ENCODE results near the gene FOXC1.
A peak's percentile ranks its signal among the peaks of the same experiment; 100 is the strongest.

The FOXC1 gene

DNA sequence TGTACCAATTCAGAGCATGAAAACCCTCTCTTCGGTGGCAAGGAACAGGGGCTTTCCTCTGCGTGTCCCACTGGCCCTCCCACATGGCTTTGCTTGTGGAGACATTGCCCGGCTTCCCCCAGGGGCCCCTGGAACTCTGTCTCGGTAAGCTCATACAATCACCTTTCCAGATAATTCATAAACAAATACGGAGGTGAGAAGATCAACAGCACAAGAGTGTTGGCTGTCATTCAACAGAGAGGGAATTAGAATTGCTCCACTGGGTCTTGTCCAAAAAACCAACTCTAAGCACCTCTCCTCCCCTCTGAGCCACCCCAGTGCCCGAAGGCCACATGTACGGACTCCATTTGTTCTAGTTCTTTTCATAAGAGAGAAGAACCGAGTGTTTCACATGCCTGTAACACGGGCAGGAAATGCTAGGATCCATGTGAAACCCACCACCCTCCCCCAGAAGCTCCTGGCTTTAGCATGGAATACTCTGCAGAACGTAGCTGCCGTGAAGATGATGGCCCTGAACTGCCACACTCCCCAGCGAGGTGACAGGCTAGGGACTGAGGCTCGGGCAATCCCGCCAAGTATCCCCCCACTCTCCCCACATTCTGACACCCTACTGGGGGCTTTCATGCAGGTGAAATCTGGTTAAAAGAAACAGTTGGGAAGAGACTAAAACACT is 24.6 kb upstream of the FOXC1 start:
- DNase-seq = no peak

DNA sequence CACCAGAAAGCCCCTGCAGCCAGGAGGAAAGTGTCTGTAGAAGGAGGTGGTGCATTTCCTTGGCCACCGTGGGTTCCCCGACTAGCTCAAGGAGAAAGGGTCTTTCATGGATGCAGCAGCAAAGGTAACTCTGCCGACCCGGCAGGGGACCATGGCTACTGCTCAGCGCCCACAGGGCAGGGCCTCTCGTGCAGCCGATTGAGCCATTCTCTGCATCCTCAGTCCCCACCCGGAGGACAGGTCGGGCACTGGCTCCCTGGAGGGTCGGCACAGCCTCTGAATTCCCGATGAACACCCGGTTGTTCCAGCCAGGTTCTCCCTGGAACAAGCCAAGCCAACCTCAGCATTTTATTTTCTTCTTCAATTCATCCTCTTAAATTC is 24.1 kb upstream of the FOXC1 start:
- no peak for DNase-seq

DNA sequence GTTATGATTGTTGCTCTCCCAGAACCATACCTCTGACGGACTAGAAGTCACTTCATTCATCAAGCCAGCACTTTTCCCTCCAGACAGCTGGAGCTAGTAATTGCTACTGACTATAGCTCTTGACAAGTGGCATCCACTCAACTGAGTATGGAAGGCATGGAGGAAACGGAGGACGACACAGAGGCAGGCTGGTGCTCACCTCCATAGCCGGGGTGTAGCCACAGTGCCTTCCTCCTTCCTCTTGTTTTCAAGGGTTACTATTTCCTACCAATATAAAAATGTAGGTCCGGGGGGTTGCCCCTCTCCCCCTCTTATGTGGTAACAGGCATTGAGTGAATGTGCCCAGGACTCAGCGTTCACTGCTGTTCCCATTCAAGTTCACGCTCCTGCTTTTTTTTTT is 23.5 kb upstream of the FOXC1 start:
- no peak for DNase-seq

DNA sequence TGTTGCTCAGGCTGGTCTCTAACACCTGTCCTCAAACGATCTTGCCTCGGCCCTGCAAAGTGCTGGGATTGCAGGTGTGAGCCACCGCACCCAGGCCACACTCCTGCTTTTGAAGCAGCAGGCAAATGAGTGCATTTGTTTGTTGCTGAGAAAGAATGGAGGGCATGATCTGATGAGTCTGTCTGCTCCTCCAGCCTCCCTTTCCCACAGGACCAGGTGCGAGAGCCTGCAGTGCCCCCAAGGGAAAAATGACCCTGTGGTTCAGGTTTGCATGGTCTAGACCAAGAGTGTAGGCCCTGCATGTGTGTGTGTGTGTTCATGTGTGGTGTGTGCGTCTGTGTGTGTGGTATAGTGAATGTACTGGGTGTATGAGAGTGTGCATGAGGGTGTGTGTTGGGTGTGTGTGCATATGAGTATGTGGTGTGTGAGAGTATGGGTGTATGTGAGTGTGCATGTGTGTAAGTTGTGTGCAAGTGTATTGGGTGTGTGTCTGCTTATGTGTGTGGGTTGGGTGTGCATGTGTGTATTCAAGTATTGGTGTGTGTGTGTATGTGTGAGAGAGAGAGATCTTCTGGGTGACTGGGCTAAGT is 22.8 kb upstream of the FOXC1 start:
- DNase-seq = no peak

DNA sequence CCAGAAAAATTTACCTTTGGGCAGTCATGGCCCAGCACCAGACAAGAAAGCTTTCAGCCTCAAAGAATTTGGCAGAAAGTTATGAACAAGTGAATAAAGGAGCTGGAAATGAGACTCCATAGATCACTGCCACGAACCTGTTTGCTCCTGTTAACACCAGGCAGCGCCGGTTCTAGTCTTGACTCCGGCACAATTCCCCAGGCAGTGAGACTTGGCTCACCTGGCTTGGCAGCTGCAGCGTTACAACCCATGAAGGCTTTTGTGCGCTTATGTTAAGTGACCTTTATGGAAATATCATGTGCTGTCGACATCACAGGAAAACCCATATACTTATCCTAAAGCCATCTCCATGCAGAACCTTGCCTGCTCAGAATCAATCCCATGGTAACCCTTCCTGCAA is 22.2 kb upstream of the FOXC1 start:
- no peak for DNase-seq

DNA sequence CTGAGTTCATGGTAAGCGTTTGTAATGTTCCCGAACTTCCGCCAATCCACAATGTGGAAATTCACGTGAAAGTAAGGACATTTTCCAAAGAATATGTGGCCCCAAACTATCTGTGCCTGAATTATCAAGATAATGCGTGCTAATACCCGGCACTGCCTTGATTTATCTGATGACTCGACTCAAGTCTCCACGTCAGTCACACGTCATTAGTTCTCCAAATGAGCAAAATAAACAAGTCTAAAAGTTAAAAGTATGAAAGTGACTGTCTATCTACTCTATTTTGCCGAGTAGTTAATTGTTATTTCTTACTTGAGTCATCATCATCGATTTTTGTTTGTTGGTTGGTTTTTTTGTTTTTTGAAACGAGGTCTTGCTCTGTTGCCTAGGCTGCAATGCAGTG is 21.7 kb upstream of the FOXC1 start:
- no peak for DNase-seq

DNA sequence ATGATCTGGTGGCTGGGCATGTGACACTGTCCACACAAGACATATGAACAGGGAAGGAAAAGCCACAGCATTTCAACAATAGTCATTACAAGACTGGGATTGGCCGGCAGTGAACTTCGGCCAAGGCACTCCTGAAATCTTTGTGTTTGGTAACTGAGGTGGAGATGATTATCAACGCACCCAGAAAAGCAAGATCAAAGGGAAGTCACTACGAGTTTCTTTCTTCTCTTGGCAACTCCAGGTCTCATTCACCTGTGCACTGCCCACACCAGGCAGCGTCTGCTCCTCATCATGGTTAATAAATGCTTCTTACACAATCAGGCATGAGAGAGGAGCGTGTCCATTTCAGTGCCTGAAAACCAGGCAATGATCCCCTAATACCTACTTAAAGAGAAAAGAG is 20.5 kb upstream of the FOXC1 start:
- DNase-seq = no peak

DNA sequence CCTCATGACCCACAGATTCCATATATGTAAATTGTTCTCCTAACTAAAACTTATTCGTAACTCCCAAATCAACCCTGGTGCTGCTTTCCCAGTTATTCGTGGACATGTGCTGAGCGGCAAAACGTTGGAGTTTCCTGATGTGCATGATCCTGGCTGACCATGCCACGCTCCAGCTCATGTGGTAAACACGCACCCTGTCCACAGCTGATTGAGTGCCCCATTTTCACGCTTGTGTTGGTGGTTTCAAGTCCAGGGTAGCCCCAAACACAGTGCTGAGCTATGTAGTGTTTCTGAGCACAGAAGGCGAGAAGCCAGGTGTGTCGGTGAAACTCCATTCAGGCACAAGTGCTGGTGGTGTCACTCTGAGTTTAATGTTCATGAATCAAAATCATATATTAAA is 19.1 kb upstream of the FOXC1 start:
- DNase-seq = no peak

DNA sequence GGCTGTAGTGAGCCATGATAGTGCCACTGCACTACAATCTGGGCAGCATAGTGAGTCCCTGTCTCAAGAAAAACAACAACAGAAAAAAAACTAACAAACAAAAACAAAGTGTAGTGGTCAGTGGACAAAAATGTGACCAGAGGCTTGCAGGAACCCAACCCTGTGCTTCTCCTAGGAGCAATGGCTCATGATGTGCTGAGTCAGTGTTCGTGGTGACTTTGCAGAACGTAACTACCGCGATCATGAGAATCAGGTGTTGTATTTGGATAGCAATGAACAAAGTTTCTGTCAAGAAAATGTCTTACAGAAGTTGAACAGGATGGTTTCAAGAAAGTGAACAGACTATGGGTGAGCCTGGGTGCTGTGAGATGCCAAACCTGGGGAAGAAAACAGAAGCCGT is 18.5 kb upstream of the FOXC1 start:
- DNase-seq = no peak

DNA sequence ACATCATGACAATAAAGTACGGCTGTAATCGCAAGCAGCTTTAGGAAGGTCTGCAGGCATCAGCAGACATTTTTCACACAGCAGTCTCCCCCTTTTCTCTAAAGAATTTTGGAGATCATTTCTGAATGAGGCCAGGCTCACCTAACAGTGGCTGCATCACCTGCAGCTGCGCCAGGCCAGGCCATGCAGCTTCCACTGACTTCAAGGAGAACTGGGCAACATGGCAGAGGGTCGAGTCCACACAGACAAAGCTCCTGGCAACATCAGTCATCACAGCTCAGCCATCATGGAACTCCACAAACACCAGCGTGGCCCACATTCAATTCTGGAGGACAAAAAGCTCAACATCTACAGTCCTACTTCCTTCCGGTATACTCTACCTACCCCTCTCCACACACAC is 17.8 kb upstream of the FOXC1 start:
- DNase-seq = no peak

DNA sequence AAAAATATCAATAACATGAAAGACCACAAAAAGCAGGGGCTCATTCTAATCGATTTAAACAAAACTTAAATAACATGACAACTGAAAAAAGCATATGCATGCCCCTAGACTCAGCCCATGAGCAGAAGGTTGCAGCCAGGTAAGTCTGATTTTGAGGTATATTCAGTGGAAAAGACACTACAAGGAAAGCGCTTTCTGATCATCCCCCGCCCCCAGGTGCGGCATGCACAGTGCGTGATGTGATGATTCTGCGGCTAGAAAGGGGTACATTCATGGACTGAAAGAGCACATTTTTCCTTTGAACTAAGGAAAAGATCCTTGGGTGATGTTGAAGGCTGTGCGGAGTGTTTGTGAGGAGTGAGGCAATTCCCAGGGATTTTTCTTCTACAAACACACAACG is 16.9 kb upstream of the FOXC1 start:
- no peak for DNase-seq

DNA sequence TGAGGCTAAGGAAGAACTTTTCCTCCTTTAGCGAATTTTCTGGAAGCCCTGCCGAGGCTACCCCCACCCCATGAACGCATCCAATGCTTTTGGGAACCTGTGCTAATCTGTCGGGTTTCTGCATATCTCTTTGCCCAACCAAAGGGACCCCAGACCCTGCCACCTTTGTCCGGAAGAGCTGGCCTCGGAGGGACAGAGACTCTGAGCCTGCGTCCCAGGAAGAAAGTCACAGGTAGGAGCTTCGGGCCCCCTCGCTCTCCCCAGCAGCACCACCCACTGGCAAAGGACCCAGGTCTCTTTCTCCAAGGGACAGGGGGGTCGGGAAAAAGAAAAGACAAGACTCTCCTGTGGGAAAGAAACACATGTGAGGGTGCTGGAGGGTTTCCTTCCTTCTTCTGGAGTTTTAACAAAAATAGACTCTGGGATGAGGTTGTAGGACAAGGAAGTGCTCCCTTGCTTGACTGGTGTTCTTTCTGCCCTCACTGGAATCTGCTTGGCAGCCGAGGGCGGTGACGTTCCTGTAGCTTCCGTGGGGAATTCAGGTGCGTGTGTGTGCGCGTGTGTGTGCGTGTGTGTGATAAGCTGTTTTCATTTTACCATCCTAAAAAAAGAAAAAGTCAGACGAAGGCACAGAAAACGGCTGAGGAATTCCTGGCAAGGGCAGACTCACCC is 16.3 kb upstream of the FOXC1 start:
- DNase-seq = no peak

DNA sequence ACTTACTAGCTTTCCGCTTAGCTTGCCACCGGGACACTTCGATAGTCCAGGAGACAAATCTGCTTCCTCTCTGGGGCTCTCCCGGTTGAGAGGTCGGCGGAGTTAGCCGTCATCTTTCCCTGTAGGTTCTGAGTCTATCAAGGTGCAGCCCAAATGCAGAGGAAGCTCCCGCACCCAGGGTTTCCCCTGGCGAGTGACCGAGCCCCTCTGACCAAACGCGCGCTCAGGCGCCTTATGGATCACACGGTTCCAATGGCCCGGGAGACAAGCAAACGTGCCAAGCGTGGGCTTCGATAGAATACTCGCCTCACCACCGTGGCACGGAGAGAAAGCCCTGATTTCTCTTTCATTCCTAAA is 15.8 kb upstream of the FOXC1 start:
- no peak for DNase-seq

DNA sequence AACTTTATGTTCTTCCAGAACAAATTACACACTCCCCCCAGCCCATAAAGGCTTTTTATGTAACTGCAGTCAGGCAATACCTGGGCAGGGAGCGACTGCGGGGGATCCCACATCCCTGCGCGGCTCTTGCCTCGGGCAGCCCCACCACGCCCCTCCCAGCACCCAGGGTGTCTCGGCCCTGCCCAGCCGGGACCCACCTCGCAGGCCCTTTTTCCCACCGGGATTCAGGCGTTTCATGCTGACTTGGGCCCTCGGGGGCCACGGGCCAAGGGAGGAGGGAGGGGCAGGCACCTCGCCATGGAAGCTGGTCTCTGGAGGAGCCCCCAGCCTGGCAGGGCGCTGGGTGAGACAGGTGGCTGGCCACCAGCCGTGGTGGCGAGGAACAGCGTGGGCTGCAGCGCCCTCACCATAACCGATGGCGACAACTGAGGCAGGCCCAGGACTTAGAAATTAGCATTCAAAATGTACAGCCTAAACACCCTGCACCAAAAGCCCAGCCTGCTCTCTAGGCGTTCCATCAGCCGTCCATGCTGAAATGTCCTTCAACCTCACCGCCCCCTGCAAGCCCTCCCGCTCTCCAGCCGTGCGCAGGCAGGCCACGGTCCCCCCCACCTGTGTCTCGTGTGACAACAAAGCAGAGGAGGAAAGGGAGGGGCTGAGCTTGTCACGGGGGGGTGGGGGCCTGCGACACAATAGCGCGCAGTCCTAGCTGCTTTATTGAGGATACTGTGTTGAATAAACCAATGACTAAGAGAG is 15.1 kb upstream of the FOXC1 start:
- no peak for DNase-seq

DNA sequence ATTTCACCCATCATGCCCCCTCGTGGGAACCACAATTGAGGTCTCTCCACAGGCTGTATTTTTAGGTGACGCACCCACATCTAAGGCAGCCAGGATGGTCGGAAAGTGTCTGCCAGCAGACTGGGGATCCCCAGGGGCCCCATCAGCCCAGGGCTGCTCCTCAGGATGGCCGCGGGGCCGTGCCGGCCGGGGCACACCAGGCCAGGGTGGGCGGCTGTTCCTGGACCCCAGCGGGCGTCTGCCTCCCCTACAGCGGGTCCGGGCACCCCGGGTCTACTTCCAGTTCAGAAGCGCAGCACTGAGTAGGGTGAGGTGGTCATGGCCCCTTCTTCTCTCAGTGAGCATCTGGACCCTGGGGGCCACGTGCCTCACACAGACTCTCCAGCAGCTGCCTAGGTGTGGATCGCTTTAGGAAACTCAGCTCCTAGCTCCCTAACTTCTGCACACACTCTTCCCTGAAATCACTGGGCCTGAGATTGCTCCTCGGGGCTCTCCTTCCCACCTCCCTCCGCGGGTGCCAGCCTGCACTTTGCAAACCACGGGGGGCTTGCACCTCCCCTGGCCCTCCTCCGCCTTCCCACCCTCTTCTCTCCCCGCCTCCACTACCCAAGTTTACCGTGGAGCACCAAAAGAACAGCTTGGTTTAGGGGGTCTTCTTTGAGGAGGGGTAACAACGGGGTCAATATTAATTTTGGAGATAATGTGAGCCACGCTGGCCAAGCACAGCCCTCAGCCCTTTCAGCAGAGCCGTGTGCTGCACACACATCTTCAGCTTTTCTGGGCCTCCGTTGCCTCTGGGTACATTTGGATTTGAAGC is 14.2 kb upstream of the FOXC1 start:
- DNase-seq = no peak

DNA sequence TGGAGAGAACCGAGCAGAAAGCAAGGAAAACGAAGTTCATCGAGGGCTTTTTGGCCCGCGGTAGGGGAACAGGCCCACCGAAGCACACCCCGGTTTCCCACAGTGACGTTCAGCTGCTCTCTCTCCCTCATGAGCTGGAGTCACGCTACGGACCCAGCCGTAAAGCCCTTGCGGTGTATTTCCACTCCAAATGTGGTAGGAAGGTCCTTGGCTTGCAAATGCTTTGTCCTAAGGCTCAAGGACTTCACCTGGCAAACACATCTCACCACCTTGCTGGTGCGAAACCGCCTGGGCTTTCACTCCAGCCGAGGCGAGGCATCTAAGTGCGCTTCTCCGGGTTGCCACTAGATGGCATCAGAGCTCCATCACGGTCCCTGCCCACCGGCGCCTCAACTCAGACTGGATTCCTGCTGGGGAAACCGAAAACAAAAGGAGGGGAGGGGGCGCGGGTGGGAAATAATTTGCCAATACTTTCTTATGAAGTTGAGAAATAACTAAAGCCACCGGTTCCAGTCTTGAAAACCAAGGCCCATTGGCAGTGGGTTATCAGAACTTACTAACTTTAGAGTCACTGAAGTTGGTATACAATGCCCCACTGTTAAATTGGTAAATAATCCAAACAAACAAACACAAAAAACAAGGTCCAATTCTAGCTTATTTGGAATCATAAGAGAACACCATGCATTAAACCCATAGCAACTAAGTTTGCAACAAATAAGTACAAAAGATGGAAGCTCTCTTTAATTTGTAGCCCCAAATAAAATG is 13.4 kb upstream of the FOXC1 start:
- DNase-seq = peak; percentile 66 to 68

DNA sequence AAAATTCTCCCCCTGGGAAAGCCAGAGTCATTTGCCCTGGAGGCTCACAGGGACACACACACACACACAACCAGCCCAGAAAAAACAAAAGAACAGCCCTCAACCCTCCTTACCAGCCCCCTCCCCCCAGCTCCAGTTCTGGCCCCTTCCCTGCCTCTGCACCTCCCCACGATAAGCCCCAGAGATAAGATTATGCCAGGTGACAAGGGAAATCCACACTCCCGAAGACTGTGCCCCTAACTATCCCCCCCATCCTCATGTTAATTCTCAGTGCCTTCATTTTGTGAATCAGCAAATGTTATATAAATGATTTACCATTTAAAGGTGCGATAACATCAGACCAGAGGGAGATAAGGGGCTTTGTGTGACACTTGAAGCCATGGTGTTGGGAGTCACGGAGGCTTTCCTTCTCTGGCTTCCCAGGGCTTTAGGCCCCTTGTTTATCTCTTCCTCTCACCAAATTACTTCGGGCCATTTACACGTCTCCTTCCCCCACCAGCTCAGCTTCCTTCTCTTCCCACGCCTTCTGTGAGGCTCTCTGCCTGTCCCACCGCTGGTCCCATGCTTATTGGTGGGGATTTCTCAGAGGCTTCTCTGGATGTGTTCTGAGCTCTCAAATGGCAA is 12.5 kb upstream of the FOXC1 start:
- no peak for DNase-seq

DNA sequence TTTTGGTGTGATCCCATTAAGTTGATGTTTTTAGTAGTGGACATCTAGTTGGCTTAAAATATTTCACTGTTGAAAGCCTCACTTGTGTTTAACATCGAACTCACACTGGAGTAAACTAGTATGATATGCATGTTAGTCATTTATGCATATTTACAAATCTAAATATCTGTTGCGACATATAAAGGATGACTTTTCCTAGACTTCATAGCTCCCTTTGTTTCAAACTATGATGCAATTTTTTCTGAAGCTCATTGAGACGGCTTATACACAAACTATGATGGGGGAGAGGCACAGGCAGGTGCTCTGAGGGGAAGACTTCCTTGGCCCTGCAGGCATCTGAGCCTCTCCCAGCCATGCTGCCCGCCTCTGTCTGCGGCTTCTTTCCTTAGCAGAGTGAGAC is 11.8 kb upstream of the FOXC1 start:
- DNase-seq = no peak

DNA sequence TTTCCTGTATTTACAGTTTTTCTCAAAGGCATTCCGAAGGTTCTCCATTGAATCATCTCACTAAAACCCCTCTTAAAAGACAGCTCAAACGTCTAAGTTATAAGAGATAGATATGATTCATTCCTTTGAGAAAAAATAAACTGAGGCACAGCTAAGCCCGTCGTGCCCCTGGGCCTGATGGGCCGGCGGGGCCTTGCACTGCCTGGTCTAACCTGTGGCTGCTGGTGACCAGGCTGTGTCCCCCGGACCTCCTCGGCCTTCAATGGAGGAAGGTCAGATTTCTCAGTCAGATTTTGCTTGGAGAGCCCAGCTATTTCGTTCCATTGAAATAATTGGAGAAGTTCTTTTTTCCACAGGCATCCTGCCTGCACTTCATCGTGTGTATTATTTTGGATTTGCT is 11.3 kb upstream of the FOXC1 start:
- no peak for DNase-seq

DNA sequence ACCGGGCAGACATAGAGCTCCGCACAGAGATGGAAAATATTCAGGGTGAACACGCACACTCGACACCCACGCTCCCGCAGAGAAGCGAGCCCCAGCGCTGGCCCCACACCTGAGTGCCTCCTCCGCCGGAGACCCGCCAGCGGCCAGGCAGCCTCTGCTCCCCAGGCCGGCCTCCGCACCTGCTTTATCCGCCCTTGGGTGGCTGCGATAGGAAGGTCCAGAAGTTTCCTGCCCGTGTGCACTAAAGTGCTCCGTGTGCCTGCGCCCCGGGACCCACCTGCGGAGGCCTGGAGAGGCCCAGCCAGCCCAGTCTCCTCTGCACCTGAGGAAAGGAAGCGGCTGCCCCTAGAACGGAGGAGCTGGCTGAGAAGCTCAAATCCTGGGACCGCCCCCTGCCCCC is 10.8 kb upstream of the FOXC1 start:
- no peak for DNase-seq

DNA sequence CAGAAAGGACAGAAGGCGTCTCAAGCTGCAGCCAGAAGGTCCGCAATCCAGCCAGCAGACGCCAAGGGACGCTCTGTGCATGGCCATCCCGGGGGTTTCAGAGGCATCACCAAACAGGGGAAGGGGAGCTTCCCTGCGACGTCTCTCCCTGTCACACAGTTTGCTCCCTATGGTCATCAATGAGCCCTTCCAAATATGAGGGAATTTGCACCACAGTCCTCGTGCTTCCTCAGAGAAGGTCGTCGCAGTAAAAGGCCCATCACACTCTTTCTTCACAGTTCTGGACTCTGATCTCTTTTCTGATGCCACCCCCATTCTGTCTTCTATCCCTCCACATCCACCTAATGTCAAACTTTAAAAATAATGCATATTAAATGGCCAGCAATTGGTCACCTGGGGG is 10.2 kb upstream of the FOXC1 start:
- DNase-seq = no peak

Data from CD4-positive, alpha-beta T cell treated with Interleukin-4 for 1 hour (primary cell).